Measurements from ENCODE around the gene WIPI1. TPM values are rescaled to one million over a fixed set of nuclear protein-coding genes. Genes with fewer than 3 reads are reported as not detected.
A peak's percentile ranks its signal among the peaks of the same experiment; 100 is the strongest.

Gene WIPI1
- total and polyA plus RNA-seq, 2 of the 13 experiments (the other 11 are each of a cell fraction or from before 2014, with no cell fraction given) = 29.4 to 141 TPM

DNA sequence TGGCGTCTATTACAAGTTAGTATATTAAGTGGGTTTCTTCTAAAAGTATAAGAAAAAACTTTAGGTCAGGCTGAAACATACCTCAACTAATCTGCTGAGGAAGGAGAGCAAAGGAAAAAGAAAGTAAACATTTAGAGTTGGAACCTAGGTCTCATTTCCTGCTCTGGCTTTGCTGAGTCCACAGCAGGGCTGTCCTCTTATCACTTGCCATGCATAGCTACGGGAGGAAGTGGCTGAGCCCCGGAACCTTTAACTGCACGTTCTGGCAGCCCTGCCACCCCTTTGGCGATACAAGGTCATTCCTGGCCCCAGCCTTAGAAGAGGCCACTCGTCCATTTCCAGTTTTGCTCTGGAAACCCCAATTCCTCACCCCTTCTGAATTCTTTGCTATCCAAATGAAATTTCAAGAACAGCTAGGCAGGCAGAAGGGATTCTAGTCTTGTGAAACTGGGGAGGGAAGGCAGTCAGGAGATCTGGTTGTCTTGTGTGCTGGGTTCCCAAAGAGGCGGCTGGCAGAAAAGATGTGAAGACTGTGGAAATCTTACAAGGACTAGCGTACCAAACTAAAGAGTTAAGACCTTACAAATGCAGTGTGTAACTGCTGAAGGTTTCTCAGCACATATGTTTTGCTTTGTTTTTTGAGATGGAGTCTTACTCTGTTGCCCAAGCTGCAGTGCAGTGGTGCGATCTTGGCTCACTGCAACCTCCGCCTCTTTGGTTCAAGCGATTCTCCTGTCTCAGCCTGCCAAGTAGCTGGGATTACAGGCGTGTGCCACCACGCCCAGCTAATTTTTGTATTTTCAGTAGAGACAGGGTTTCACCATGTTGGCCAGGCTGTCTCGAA is 19.1 kb downstream of the WIPI1 start:
- DNase-seq (ENCODE audit: low spot score) = peak; percentile 80
- peaks cover 41% of the 10 kb centered on the region for H3K4me1 ChIP-seq (ENCODE audit: insufficient read depth, low read length)
- no peaks in the 10 kb centered on the region for H4K20me1 ChIP-seq (ENCODE audit: insufficient read depth, low read length)
- H3K79me2 ChIP-seq (ENCODE audit: insufficient read depth, low read length) = no peaks in the 10 kb centered on the region
- H3K4me3 ChIP-seq (replicated peaks in 1 of 3; ENCODE audit: insufficient read depth in 1 of 3, low read depth in 2 of 3, low read length in 3 of 3) = peak overlapping the region; percentile 11 to 55 (median 22); a peak in 3 of 6 replicates
- peak overlapping the region; percentile 21 for H3K9ac ChIP-seq (ENCODE audit: insufficient read depth, low read depth, low read length)
- H3K9me3 ChIP-seq (ENCODE audit: low read length) = no peaks in the 10 kb centered on the region
- peak overlapping the region; percentile 68 for H3K27ac ChIP-seq (ENCODE audit: extremely low read length, insufficient read depth, low read length)
- BruUV-seq (replicated peaks) = no TSS peak
- H3K36me3 ChIP-seq (replicated peaks in 1 of 2; ENCODE audit: control insufficient read depth in 1 of 2, insufficient read depth in 2 of 2, low read length in 2 of 2) = peaks cover 16 to 31% of the 10 kb centered on the region in 2 experiments
- POLR2A ChIA-PET = interaction anchor here (0.5 to 3.5 kb wide), 6 partner anchors 8 to 191 kb away, joined by 3 to 21 read pairs (median 4); partner anchors contain the start of genes AMZ2 and WIPI1
- 59% methylated on average over 13 of the region's 14 CpGs for WGBS (ENCODE audit: low lambda C conversion rate)
- CTCF ChIA-PET (ENCODE audit: low intra/inter-chr PET ratio, low total read pairs) = interaction anchor here (3.5 kb wide), 1 partner anchor 175 kb away, joined by 49 read pairs; no protein-coding TSS in a partner anchor
- intact Hi-C loops (cut with micrococcal nuclease; ENCODE audit: unreplicated experiment) (loop anchor here (2.0 kb wide), 1 partner anchor 19 kb away; the partner anchor contains the start of gene WIPI1), in situ Hi-C loops (cut with HindIII; ENCODE audit: extremely low pct_ligation_motif_present, low pct_unique_long_range_greater_than_20kb) (no loop called here)
- ATAC-seq = peak; percentile 89
- H2AFZ ChIP-seq (ENCODE audit: low read length) = no peak overlapping the region
- no peaks in the 10 kb centered on the region for H3K27me3 ChIP-seq (ENCODE audit: control insufficient read depth in 1 of 2, insufficient read depth in 2 of 2, low read length in 2 of 2)
- peak overlapping the region; percentile 65 for H3K4me2 ChIP-seq (ENCODE audit: low read depth, low read length)
- peak; percentile 90 for FAIRE-seq
- no peak for TF ChIP-seq ZNF616 (CRISPR knock-in tag; IDR thresholded peaks at IDR 0.05; ENCODE audit: low read depth)
- no peak for TF ChIP-seq GZF1 (CRISPR knock-in tag; IDR thresholded peaks at IDR 0.05)
- TF ChIP-seq ZNF879 (CRISPR knock-in tag; IDR thresholded peaks at IDR 0.05) = no peak
- TF ChIP-seq, protein P1, sequence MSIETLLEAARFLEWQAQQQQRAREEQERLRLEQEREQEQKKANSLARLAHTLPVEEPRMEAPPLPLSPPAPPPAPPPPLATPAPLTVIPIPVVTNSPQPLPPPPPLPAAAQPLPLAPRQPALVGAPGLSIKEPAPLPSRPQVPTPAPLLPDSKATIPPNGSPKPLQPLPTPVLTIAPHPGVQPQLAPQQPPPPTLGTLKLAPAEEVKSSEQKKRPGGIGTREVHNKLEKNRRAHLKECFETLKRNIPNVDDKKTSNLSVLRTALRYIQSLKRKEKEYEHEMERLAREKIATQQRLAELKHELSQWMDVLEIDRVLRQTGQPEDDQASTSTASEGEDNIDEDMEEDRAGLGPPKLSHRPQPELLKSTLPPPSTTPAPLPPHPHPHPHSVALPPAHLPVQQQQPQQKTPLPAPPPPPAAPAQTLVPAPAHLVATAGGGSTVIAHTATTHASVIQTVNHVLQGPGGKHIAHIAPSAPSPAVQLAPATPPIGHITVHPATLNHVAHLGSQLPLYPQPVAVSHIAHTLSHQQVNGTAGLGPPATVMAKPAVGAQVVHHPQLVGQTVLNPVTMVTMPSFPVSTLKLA (IDR thresholded peaks at IDR 0.05) = no peak
- no peak for TF ChIP-seq JDP2 (CRISPR knock-in tag; IDR thresholded peaks at IDR 0.05; ENCODE audit: borderline replicate concordance)
- TF ChIP-seq ATF6 (CRISPR knock-in tag; conservative IDR thresholded peaks at IDR 0.05) = 0 out of 2 replicates have a peak, but pooled peaks have one; percentile 45
- TF ChIP-seq FOXA1 (IDR thresholded peaks at IDR 0.05) = no peak
- no peak; the same call in 1 of the 2 replicates for TF ChIP-seq FOXA1 (CRISPR knock-in tag; IDR thresholded peaks at IDR 0.05)
- TF ChIP-seq KLF12 (CRISPR knock-in tag; IDR thresholded peaks at IDR 0.05; ENCODE audit: borderline replicate concordance) = no peak
- TF ChIP-seq SP140L (CRISPR knock-in tag; IDR thresholded peaks at IDR 0.05; ENCODE audit: borderline replicate concordance) = no peak
- TF ChIP-seq, protein P2, sequence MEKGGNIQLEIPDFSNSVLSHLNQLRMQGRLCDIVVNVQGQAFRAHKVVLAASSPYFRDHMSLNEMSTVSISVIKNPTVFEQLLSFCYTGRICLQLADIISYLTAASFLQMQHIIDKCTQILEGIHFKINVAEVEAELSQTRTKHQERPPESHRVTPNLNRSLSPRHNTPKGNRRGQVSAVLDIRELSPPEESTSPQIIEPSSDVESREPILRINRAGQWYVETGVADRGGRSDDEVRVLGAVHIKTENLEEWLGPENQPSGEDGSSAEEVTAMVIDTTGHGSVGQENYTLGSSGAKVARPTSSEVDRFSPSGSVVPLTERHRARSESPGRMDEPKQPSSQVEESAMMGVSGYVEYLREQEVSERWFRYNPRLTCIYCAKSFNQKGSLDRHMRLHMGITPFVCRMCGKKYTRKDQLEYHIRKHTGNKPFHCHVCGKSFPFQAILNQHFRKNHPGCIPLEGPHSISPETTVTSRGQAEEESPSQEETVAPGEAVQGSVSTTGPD (CRISPR knock-in tag; IDR thresholded peaks at IDR 0.05) = peak; percentile 85; the same call in 1 of the 2 replicates
- TF ChIP-seq GATAD2A (CRISPR knock-in tag; IDR thresholded peaks at IDR 0.05) = peak; percentile 74
- TF ChIP-seq, protein P3, sequence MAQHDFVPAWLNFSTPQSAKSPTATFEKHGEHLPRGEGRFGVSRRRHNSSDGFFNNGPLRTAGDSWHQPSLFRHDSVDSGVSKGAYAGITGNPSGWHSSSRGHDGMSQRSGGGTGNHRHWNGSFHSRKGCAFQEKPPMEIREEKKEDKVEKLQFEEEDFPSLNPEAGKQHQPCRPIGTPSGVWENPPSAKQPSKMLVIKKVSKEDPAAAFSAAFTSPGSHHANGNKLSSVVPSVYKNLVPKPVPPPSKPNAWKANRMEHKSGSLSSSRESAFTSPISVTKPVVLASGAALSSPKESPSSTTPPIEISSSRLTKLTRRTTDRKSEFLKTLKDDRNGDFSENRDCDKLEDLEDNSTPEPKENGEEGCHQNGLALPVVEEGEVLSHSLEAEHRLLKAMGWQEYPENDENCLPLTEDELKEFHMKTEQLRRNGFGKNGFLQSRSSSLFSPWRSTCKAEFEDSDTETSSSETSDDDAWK (CRISPR knock-in tag; IDR thresholded peaks at IDR 0.05) = no peak
- no peak for TF ChIP-seq ARID2 (CRISPR knock-in tag; IDR thresholded peaks at IDR 0.05; ENCODE audit: borderline replicate concordance)
- TF ChIP-seq ZNF564 (CRISPR knock-in tag; IDR thresholded peaks at IDR 0.05) = no peak
- no peak for TF ChIP-seq GTF2F1 (IDR thresholded peaks at IDR 0.05; ENCODE audit: low read length)
- TF ChIP-seq TGIF2 (CRISPR knock-in tag; IDR thresholded peaks at IDR 0.05) = no peak
- no peak for TF ChIP-seq CC2D1A (CRISPR knock-in tag; IDR thresholded peaks at IDR 0.05)

All from HepG2 (cell line).